Stomach (tissue), 4 donors: Measurements from ENCODE around the gene KCNG3.

ENCODE experiments used
- CTCF ChIP-seq, 7 experiments: fragments of 450-650 bp in 4 of 7; fragments of 200-600 bp in 3 of 7; sonication (generic) in 3 of 7; IDR thresholded peaks; one replicate each; pipeline ENCODE4 v1.5.1; 2016 to 2019; ENCODE audit warnings: antibody characterized with exemption in 7 of 7, control low read depth in 2 of 7, mild to moderate bottlenecking in 1 of 7
- EP300 ChIP-seq: sonication (generic); formaldehyde crosslinking; IDR thresholded peaks from one replicate; pipeline ENCODE4 v1.6.1; 2017; ENCODE audit warnings: antibody characterized with exemption
- POLR2A ChIP-seq, 4 donors: fragments of 450-650 bp; IDR thresholded peaks; one replicate each; pipeline ENCODE4 v1.6.1; 2016; ENCODE audit warnings: antibody characterized with exemption in 4 of 4, control low read depth in 2 of 4, mild to moderate bottlenecking in 1 of 4, moderate library complexity in 1 of 4
- POLR2AphosphoS5 ChIP-seq, 3 donors: sonication (generic); formaldehyde crosslinking; IDR thresholded peaks; one replicate each; pipeline ENCODE4 v1.6.1; 2016; ENCODE audit warnings: antibody characterized with exemption in 3 of 3

- TF ChIP-seq CTCF (IDR thresholded peaks at IDR 0.05) (no peak), POLR2A (IDR thresholded peaks at IDR 0.05) (no peak), EP300 (no peak), POLR2AphosphoS5 (IDR thresholded peaks at IDR 0.05) (peak in 1 of 3 donors; percentile 0)
These were observed 72.7 kb downstream of the KCNG3 start for GRCh38 chr2:42421157-42421485.
